Measurements from ENCODE around the gene SORBS1. TPM values are rescaled to one million over a fixed set of nuclear protein-coding genes. Genes with fewer than 3 reads are reported as not detected.

The SORBS1 gene
- total and polyA plus RNA-seq, 2 experiments from 2014 or later: 17.0 to 40.2 TPM

DNA sequence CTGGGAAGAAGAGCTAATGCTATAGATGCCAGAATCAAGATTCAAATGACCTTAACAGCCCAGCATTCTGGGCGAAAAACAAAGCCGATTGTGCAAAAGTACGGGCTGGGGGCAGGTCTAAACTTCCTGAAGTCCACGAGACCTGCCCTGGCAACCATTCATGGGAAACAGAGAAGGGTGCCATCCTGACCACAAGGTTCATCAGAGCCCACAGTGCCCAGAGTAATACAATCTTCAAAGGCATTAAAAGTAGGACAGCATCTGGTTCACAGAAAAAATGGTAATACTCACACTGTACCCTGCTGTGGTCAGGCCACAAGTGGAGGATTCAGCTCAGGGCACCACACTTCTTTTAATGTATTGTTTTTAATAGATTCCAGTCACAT is 36.1 kb downstream of the SORBS1 start:
- Histone ChIP-seq H3K9me2 (replicated peaks; ENCODE audit: insufficient read depth) (no peaks in the 10 kb centered on the region), H4K20me1 (ENCODE audit: insufficient read depth, poor library complexity, severe bottlenecking) (no peaks in the 10 kb centered on the region), H3K27ac (no peak overlapping the region), H3K79me2 (peaks cover 89% of the 10 kb centered on the region), H3K4me3 (no peak overlapping the region), H3K4me1 (ENCODE audit: insufficient read depth) (peaks cover 14% of the 10 kb centered on the region), H3K27me3 (no peaks in the 10 kb centered on the region), H2AFZ (no peak overlapping the region), H3K9me3 (ENCODE audit: low read depth) (no peaks in the 10 kb centered on the region), H3K36me3 (replicated peaks; ENCODE audit: insufficient read depth, low read depth) (no peaks in the 10 kb centered on the region), H3K4me2 (no peak overlapping the region)
- WGBS (ENCODE audit: low lambda C conversion rate, missing lambda C conversion rate): 93% methylated on average over 4 of the region's 4 CpGs
- DNase-seq (ENCODE audit: low spot score): no peak
- TF ChIP-seq EZH2 (IDR thresholded peaks at IDR 0.05; ENCODE audit: borderline replicate concordance) (no peak), EZH2phosphoT487 (IDR thresholded peaks at IDR 0.05; ENCODE audit: low read depth, severe bottlenecking, unreplicated experiment) (no peak)
- TF ChIP-seq, protein P1, sequence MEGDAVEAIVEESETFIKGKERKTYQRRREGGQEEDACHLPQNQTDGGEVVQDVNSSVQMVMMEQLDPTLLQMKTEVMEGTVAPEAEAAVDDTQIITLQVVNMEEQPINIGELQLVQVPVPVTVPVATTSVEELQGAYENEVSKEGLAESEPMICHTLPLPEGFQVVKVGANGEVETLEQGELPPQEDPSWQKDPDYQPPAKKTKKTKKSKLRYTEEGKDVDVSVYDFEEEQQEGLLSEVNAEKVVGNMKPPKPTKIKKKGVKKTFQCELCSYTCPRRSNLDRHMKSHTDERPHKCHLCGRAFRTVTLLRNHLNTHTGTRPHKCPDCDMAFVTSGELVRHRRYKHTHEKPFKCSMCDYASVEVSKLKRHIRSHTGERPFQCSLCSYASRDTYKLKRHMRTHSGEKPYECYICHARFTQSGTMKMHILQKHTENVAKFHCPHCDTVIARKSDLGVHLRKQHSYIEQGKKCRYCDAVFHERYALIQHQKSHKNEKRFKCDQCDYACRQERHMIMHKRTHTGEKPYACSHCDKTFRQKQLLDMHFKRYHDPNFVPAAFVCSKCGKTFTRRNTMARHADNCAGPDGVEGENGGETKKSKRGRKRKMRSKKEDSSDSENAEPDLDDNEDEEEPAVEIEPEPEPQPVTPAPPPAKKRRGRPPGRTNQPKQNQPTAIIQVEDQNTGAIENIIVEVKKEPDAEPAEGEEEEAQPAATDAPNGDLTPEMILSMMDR (IDR thresholded peaks at IDR 0.05; ENCODE audit: poor library complexity): no peak

DNA sequence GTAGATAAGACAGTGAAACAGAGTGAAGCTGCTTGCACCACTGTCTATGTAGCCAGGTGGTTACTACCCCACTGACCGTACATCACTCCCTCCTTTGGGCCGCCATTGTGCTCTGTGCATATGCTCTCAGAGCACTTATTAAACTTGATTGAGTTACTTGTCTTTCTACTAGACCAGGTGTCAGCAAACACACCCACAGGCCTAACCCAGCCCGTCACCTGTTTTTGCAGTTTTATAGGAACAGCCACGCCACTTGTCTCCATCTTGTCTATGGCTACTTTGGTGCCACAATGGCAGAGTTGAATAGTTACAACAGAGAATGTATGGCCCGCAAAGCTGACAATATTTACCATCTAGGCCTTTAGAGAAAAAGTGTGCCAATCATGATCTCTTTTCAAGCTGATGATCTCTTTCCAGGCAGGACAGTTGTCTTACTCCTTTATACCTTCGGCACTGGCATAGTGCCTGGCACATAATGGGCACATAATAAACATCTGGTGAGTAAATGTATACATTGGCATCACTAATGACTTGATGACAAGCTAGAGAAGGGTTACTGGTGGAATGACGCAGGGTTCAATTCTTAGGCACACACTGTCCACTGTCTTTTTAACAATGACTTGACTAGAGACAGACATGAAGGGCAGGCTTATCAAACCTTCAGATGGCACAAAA is 36.7 kb downstream of the SORBS1 start:
- Histone ChIP-seq H3K27ac (no peak overlapping the region), H3K4me3 (no peak overlapping the region), H4K20me1 (ENCODE audit: insufficient read depth, poor library complexity, severe bottlenecking) (no peaks in the 10 kb centered on the region), H3K36me3 (replicated peaks; ENCODE audit: insufficient read depth, low read depth) (no peaks in the 10 kb centered on the region), H3K4me2 (no peak overlapping the region), H3K27me3 (no peaks in the 10 kb centered on the region), H3K79me2 (peaks cover 91% of the 10 kb centered on the region), H2AFZ (no peak overlapping the region), H3K9me3 (ENCODE audit: low read depth) (no peaks in the 10 kb centered on the region), H3K9me2 (replicated peaks; ENCODE audit: insufficient read depth) (no peaks in the 10 kb centered on the region), H3K4me1 (ENCODE audit: insufficient read depth) (peaks cover 9% of the 10 kb centered on the region)
- TF ChIP-seq, protein P1 (IDR thresholded peaks at IDR 0.05; ENCODE audit: poor library complexity): no peak
- no peak for TF ChIP-seq EZH2phosphoT487 (IDR thresholded peaks at IDR 0.05; ENCODE audit: low read depth, severe bottlenecking, unreplicated experiment)
- no peak for TF ChIP-seq EZH2 (IDR thresholded peaks at IDR 0.05; ENCODE audit: borderline replicate concordance)
- no peak for DNase-seq (ENCODE audit: low spot score)
- WGBS (ENCODE audit: low lambda C conversion rate, missing lambda C conversion rate): 97% methylated on average over 7 of the region's 7 CpGs

DNA sequence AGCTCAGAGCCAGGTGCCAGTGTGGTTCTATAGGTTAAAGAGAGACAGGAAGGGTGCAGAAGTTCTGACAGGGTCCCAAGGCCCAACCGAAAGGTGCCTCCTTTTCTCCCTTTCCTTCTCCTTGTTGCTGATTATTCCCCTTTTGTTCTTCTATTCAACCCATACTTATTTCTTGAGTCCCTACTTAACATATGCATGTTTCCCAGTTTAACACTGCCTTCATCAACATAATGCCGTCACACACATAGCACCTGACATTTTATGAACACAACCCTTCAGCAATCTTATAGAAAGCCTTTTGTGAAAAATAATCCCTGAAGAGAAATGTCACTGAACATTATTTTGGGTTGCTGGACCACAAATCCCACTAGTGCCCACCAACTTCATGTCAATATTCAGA is 39.1 kb downstream of the SORBS1 start:
- H2AFZ ChIP-seq: no peak overlapping the region
- no peaks in the 10 kb centered on the region for H3K9me3 ChIP-seq (ENCODE audit: low read depth)
- H3K4me3 ChIP-seq: no peak overlapping the region
- no peaks in the 10 kb centered on the region for H3K27me3 ChIP-seq
- 93% methylated on average over 2 of the region's 2 CpGs for WGBS (ENCODE audit: low lambda C conversion rate, missing lambda C conversion rate)
- H3K4me1 ChIP-seq (ENCODE audit: insufficient read depth): peaks cover 21% of the 10 kb centered on the region
- TF ChIP-seq EZH2phosphoT487 (IDR thresholded peaks at IDR 0.05; ENCODE audit: low read depth, severe bottlenecking, unreplicated experiment) (no peak), EZH2 (IDR thresholded peaks at IDR 0.05; ENCODE audit: borderline replicate concordance) (no peak)
- TF ChIP-seq, protein P1 (IDR thresholded peaks at IDR 0.05; ENCODE audit: poor library complexity): no peak
- H3K36me3 ChIP-seq (replicated peaks; ENCODE audit: insufficient read depth, low read depth): no peaks in the 10 kb centered on the region
- peaks cover 95% of the 10 kb centered on the region for H3K79me2 ChIP-seq
- H3K27ac ChIP-seq: no peak overlapping the region
- no peaks in the 10 kb centered on the region for H4K20me1 ChIP-seq (ENCODE audit: insufficient read depth, poor library complexity, severe bottlenecking)
- H3K9me2 ChIP-seq (replicated peaks; ENCODE audit: insufficient read depth): no peaks in the 10 kb centered on the region
- no peak overlapping the region for H3K4me2 ChIP-seq
- DNase-seq (ENCODE audit: low spot score): no peak

All from hepatocyte (in vitro differentiated cells).